ENCODE measurements around the gene ACSS2.
"Not testable (repeated sequence)": the region's sequence is repeated elsewhere in the genome, so short reads cannot be mapped to it uniquely, and the experiment has no call there.

Gene ACSS2

DNA sequence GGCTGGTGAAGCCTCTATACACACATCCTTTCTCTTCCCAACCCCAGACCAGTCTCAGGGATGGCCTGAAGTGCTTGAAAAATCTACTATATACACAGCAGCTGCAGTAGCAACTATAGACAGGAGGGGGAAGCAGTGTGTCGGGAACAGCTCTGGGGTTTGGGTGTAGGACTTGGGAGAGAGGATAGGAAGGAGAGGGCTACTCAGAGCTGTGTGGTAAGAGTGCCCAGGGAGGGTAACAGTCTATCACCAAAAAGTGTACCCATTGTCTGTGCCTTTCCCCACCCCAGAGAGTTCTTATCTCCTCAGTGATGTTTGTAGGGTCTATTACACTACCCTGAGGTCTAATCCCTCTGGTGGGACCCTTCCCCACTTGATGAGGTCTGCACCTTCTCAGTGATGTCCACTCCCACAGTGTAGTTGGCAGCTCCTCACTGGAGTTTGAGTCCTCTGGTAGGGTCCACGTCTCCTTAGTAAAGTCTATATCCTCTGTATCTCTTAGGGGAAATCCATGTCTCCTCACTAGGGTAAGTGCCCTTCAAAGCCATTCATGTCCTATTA, 2.2 kb upstream of the ACSS2 start:
- peak; percentile 51 for DNase-seq

DNA sequence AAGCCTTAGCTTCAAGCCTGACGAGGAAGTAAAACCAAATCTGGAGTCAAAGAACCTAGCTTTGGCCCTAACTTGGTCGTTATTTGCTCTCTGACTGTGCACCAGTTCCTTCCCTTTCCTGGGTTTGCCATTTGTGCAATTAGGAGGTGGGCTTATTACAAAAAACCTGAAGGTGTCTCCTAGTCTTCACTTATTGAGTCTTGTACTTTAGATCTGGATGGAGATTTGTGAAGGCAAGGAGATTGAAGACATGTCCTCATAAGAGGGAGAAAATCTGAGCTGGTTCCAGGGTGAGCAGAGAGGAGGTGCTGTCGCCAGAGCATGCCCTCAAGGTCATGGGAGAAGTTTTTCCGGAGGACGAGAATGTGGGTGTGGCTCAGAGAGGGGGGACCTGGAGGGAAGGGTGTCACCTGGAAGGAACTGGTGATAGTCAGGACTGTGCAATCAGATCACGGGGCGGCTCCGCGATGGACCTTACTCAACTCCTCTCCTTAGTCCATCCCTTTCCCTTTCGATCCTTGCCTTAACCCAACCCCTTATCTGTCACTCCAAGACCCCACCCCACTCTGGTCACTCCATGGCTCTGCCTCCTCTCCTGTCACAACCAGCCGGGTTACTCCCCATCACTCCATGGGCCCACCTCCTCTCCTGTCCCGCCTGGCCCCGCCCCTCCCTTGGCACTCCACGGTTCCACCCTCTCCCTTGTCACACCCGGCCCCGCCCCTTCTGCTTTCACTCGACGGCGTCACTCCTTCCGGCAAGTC, 588 bp upstream of the ACSS2 start:
- DNase-seq = no peak

GRCh38 chr20:34880215-34880850, 3.9 kb downstream of the ACSS2 start:
- no peak for DNase-seq

DNA sequence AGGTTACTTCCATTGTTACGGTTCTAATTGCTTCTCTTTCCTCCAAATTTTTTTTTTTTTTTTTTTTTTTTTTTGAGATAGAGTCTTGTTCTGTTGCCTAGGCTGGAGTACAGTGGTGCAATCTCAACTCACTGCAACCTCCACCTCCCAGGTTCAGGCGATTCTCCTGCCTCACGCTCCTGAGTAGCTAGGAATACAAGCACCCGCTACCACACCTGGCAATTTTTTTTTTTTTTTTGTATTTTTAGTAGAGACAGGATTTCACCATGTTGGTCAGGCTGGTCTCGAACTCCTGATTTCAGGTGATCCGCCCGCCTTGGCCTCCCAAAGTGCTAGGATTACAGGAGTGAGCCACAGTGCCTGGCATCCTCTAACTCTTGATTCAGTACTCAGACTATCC, 4.6 kb downstream of the ACSS2 start:
- DNase-seq = not testable (repeated sequence)

DNA sequence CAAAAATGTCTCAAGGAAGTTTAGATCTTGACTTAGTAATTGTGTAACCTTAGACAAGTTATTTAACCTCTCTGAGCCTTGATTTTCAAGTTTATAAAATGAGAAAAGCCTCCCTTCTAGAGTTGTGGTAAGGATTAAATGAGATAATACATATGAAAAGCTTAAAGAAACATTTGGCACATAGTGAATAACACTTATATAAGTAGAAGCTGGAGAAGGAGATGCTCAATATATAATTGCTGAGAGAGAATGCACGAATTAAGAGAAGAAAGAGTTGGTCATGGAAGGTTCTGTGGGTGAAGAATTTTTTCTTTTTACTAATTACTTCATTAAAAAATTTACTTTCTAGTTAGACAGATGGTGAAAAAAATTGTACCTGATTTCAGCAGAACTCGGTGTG, 5.3 kb downstream of the ACSS2 start:
- DNase-seq = no peak

- DNase-seq = no peak
Observed at GRCh38 chr20:34883087-34883688, 6.8 kb downstream of the ACSS2 start.

DNA sequence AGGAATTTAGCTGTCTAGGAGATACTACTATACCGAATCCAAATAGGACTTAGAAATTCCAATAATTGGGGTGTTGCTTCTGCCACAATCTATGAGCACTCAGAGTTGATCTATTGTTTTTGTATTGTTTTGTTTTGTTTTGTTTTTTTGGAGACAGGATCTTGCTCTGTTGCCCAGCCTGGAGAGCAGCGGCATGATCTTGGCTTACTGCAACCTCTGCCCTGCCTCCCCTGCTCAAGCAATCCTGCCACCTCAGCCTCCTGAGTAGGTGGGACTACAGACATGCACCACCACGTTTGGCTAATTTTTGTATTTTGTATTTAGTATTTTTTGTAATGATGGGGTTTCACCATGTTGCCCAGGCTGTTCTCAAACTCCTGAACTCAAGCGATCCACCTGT, 7.4 kb downstream of the ACSS2 start:
- DNase-seq = no peak

- DNase-seq = no peak
Observed at GRCh38 chr20:34884260-34884659, 7.8 kb downstream of the ACSS2 start.

DNA sequence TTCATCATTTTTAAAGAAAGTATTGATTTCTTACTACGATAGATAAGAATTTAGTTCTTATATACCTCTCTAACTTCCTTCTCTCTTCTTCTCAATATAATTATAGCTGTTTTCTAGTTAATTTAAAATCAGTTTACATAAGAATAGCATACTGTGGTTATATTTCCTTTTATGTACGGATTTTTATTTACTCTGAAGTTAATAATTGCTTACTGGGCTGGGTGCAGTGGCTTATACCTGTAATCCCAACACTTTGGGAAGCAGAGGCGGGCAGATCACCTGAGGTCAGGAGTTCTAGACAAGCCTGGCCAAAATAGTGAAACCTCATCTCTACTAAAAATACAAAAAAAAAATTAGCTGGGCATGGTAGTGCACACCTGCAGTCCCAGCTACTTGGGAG, 9.7 kb downstream of the ACSS2 start:
- no peak for DNase-seq

- no peak for DNase-seq
Observed at GRCh38 chr20:34887023-34887422, 10.6 kb downstream of the ACSS2 start.

- DNase-seq = no peak
Observed at GRCh38 chr20:34888468-34888867, 12.1 kb downstream of the ACSS2 start.

DNA sequence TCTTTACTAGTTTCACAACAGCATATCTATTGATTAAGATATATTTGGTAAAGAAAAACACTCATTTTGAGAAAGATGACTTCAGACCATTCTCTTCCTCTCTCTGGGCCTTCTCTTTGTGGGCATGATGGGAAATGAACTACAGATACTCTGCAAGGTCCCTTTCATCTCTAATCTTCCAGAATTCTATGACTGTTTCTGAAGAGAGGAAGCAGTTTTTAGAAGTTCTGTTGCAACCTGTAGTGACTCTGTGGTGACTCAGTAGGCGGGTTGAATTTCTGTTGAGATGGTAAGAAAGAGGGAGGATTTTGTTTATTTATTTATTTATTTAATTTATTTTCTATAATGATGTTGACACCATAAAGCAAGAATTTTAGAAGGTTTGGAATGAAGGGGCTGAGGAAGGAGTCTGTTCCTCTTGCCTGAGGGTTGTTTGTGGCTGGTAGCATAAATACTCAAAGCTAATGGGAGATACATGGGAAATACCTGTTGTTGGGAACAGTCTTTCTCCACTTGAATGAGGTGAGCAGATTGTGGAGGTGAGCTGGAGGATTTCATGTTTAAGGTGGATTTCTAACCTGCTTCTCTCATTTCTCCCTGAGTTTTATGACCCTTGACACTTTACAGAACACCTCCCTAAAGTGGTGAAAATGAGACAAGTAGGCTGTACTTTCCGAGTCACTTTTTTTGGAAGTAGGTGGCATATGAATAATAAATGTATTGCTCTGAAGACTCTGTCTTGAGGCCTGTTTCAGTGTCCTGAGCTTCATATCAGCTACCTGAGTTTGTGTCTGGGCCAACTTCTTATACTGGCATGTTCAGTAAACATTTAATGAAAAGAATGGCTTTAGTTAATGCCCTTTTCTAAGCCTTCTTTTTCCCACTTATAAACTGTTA, 15.0 kb downstream of the ACSS2 start:
- peak; percentile 30 for DNase-seq

DNA sequence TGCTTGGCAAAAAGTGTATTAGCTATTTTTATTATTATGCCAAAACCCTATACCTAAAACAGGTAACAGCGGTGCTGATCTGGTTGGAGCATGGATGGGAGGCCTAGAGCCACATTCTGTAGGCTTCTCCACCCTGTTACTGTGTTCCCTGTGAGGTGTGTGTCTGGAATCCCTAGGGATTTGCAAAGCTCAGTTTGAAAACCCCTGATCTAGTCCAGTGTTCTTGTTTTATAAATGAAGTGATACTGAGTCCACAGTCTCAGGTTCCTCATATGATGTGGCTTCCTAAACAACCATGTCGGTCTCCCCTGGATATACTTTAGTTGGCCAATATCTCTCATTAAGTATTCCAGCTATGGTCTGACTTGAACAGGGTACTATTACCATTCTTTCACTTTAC, 16.3 kb downstream of the ACSS2 start:
- DNase-seq = no peak

DNA sequence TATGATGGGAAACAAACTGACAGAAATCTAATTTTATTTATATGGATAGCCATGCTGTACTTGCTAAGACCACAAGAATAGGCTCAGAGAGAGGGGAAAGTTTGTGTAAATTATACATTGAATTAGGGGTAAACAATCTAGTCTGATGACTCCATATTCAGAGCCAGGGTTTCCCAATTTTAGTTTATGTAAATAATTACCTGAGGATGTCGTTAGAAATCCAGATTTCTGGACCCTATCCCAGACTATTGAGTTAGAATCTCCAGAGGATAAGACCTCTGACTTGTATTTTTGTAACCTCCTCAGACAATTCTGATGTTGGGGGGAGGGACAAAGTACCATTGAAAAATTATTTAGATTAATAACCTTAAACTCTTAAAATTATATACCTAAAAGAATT, 18.3 kb downstream of the ACSS2 start:
- DNase-seq = no peak

GRCh38 chr20:34895465-34895864, 19.1 kb downstream of the ACSS2 start:
- DNase-seq = no peak

GRCh38 chr20:34896086-34896621, 19.7 kb downstream of the ACSS2 start:
- DNase-seq = no peak

- not testable (repeated sequence) for DNase-seq
Observed at GRCh38 chr20:34898129-34898528, 21.7 kb downstream of the ACSS2 start.

DNA sequence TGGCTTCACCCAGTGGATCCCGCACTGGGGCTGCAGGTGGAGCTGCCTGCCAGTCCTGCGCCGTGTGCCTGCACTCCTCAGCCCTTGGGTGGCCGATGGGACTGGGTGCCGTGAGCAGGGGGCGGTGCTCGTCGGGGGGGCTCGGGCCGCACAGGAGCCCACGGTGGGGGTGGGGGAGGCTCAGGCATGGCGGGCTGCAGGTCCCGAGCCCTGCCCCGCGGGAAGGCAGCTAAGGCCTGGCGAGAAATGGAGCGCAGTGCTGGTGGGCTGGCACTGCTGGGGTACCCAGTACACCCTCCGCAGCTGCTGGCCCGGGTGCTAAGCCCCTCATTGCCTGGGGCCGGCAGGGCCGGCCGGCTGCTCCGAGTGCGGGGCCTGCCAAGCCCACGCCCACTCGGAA, 22.3 kb downstream of the ACSS2 start:
- DNase-seq = not testable (repeated sequence)

GRCh38 chr20:34904202-34904621, 27.8 kb downstream of the ACSS2 start:
- DNase-seq = no peak

DNA sequence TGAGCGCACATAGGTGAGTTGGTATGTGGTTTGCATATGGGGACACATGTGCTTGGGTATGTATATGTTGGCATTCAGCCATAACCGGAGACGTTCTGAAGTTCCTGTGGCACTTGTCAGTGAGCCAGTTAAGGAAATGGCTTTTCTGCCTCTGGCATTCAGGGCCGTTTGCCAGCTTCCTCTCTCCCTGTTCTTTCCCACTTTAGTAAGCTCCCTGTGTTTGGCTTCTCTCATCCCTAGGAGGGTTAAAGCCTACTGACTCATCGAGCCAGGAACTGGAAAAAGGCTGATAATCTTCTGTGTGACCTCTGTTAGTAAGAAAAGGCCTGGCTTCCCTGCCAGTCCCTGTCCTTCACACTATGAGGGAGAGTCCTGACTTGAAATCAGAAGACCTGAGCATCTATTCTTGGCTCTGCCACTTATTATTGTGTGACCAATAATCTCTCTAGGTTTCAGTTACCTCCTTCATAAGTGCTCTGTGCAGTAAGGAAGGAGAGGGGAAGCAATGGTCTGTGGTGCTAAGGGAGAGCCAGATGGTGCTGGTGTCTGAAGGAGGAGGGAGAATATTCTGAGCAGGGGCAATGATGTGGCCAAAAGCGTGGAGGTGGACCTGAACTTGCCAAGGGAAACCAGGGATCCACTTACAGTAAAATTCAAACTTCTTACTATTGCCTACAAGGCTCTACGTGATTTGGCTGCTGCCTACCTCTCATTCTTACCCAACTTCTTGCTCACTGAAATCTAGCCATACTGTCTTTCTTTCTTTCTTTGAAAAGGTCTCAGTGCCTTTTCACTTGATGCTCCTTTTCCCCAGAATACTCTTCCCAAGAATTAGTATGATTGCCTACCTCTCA, 31.4 kb downstream of the ACSS2 start:
- no peak for DNase-seq

GRCh38 chr20:34915131-34915530, 38.7 kb downstream of the ACSS2 start:
- no peak for DNase-seq

Measured in activated naive CD4-positive, alpha-beta T cell treated with anti-CD3 and anti-CD28 coated beads, Interleukin-2, amount 50 U/mL, for 16 hours (primary cell).